Testis (tissue), 2 donors: ENCODE measurements around the gene COLEC11.

ENCODE experiments used
- POLR2A ChIP-seq: fragments of 450-650 bp; IDR thresholded peaks from one replicate; pipeline ENCODE4 v1.6.1; 2017; ENCODE audit warnings: antibody characterized with exemption, mild to moderate bottlenecking, moderate library complexity
- TF ChIP-seq, protein P1 (sequence below), 3 experiments: fragments of 450-650 bp in 2 of 3; fragments of 200-600 bp in 1 of 3; sonication (generic) in 1 of 3; IDR thresholded peaks; one replicate each; pipeline ENCODE4 v1.5.1; 2016 to 2019; ENCODE audit warnings: antibody characterized with exemption in 3 of 3, mild to moderate bottlenecking in 2 of 3, moderate library complexity in 1 of 3

DNA sequence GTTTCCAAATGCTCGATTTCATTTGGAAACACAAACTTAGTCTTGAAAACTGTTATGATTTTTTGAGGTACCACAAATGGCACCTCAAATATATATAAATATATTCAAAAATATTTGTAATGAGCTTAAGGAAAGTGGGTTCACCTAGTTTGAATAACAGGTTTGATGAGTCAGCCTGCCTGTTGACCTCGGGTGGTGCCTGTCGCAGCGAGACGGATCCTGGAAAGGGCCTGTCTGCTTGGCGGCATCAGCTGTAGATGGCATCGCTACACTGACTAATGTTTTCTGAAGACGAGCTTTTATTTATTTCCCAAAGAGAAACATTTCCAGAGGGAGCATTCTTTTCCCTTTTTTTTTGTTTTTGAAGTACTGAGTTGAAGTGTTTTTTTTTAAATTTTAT, 70.0 kb downstream of the COLEC11 start:
- TF ChIP-seq POLR2A: no peak
- TF ChIP-seq, protein P1, sequence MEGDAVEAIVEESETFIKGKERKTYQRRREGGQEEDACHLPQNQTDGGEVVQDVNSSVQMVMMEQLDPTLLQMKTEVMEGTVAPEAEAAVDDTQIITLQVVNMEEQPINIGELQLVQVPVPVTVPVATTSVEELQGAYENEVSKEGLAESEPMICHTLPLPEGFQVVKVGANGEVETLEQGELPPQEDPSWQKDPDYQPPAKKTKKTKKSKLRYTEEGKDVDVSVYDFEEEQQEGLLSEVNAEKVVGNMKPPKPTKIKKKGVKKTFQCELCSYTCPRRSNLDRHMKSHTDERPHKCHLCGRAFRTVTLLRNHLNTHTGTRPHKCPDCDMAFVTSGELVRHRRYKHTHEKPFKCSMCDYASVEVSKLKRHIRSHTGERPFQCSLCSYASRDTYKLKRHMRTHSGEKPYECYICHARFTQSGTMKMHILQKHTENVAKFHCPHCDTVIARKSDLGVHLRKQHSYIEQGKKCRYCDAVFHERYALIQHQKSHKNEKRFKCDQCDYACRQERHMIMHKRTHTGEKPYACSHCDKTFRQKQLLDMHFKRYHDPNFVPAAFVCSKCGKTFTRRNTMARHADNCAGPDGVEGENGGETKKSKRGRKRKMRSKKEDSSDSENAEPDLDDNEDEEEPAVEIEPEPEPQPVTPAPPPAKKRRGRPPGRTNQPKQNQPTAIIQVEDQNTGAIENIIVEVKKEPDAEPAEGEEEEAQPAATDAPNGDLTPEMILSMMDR (IDR thresholded peaks at IDR 0.05): no peak
